ENCODE results near the gene RTL1.

- no peak for TF ChIP-seq EZH2 (IDR thresholded peaks at IDR 0.05; ENCODE audit: low read depth, low read length, severe bottlenecking)
- no peak for TF ChIP-seq POLR2A (IDR thresholded peaks at IDR 0.05; ENCODE audit: control extremely low read depth in 1 of 2, low read depth in 2 of 2, low read length in 2 of 2)
- TF ChIP-seq SIN3A (conservative IDR thresholded peaks at IDR 0.05 in 1 of 2, IDR thresholded peaks at IDR 0.05 in 1 of 2; ENCODE audit: low read depth in 1 of 2, low read length in 2 of 2), result no peak
- TF ChIP-seq KDM1A (IDR thresholded peaks at IDR 0.05; ENCODE audit: borderline replicate concordance, low read length), result no peak
- no peak for TF ChIP-seq ATF2 (IDR thresholded peaks at IDR 0.05; ENCODE audit: low read length)
- TF ChIP-seq, protein P1, sequence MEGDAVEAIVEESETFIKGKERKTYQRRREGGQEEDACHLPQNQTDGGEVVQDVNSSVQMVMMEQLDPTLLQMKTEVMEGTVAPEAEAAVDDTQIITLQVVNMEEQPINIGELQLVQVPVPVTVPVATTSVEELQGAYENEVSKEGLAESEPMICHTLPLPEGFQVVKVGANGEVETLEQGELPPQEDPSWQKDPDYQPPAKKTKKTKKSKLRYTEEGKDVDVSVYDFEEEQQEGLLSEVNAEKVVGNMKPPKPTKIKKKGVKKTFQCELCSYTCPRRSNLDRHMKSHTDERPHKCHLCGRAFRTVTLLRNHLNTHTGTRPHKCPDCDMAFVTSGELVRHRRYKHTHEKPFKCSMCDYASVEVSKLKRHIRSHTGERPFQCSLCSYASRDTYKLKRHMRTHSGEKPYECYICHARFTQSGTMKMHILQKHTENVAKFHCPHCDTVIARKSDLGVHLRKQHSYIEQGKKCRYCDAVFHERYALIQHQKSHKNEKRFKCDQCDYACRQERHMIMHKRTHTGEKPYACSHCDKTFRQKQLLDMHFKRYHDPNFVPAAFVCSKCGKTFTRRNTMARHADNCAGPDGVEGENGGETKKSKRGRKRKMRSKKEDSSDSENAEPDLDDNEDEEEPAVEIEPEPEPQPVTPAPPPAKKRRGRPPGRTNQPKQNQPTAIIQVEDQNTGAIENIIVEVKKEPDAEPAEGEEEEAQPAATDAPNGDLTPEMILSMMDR (IDR thresholded peaks at IDR 0.05; ENCODE audit: control extremely low read depth in 1 of 3, insufficient read depth in 1 of 3, low read depth in 1 of 3, low read length in 3 of 3), result no peak
- TF ChIP-seq CEBPB (IDR thresholded peaks at IDR 0.05; ENCODE audit: low read depth, low read length), result no peak
- no peak for TF ChIP-seq CHD2 (IDR thresholded peaks at IDR 0.05; ENCODE audit: low read length)
- no peak for TF ChIP-seq JUN (IDR thresholded peaks at IDR 0.05; ENCODE audit: low read depth, low read length)
- TF ChIP-seq POLR2AphosphoS5 (IDR thresholded peaks at IDR 0.05; ENCODE audit: low read depth, low read length), result no peak
These were observed 26.7 kb upstream of the RTL1 start for GRCh38 chr14:100930270-100930669.

All from H1 (cell line).